HG02884 (cell line): Measurements from ENCODE around the gene NRGN.

Experiments used
- ATAC-seq: cut with Tn5 transposase; IDR thresholded peaks from one replicate; pipeline ENCODE4 v1.9.1; 2021; ENCODE audit warnings: mild to moderate bottlenecking, moderate library complexity; ENCODE audit not compliant: unreplicated experiment

Gene NRGN

DNA sequence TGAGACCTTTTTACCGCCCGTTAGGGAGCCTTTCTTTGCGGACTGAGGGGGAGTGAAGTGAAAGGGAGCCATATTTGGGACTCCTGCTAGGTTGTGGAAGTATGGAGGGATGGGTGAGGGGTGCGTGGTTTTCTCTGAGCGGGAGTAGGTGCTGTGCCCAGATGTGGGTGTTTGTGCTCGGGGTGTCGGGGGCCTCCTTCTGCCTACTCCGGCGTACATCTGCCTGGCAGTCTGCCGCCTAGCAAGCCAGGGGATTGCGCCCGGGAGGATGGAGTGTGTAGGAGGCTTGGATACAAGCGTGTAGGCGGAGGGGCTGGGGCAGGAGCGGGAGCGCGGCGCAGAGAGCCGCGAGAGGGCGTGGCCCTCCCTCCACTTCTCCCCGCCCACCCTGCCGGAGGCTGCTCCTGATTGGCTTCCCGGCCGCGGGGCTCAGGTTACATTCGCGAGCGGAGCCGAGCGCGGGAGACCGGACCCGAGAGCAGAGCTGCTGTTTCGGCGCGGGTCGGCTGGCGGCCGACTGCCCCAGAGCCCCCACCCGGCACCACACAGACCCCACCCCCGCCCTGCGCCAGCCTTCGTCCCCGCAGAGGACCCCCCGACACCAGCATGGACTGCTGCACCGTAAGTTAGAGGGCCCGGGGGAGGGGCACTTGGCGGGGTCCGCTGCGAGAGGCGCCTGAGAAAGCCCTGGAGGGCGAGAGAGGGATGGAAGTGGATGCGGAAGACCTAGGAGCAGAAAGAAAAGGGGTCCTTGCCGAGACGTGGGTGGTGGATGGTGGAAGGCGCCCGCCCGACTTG, at the start of gene NRGN:
NRGN (plus strand) TSS at position 464 of the 798 bp plus-strand sequence; CDS start at position 607, 143 bp downstream.
- ATAC-seq: peak; percentile 96

DNA sequence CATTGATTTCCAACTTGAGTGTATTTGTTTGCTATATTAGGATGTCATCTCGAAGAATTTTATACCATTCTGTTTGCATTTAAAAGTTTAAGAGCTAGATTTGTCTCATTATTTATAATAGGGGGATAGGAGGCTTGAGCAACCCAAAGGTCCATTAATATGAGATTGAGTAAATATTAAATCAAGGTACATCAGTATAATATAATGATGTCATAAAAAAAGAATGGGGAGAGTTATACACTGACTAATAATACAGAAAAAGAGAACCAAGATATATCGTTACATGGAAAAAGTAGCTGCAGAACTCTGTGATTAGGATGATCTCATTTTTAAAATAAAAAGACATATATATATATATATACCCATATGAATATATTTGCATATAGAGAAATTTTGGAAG, 46.6 kb upstream of the NRGN start:
- ATAC-seq: no peak

DNA sequence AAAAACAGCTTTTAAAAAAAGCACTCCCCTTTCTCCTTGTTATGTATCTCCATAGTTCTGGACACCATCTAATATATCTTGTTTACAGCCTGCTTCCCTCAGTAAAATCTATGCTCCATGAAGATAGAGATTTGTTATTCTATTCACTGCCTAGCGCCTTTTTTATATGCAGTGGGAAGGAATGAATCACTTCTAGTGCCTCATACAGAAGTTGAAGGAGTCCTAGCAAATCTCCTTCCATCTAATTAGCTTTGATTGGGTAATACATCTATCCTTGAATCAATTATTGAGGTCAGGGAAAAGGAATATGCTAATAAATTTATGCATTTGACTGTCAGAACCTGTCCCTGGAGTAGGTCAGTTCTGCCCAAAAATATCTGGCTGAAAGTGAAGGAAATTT, 40.2 kb upstream of the NRGN start:
- no peak for ATAC-seq

DNA sequence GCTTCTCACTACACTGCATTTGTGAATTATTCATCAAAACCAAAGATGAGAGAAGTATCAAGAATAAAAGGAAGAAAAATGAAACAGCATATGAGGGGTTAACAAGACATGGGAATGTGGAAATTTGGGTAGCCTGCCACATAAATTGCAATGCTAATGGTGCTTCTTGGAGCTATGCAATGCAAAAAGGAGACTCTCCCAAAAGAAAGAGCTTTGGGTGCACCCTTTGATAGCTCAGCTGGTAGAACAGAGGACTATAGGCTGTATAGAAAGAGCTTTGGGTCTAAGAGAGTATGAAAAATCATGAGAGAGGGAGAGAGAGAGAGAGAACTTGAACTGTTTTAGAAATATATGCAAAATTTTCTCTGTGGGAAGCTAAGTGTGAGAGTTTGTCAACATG, 39.7 kb upstream of the NRGN start:
- ATAC-seq: no peak

DNA sequence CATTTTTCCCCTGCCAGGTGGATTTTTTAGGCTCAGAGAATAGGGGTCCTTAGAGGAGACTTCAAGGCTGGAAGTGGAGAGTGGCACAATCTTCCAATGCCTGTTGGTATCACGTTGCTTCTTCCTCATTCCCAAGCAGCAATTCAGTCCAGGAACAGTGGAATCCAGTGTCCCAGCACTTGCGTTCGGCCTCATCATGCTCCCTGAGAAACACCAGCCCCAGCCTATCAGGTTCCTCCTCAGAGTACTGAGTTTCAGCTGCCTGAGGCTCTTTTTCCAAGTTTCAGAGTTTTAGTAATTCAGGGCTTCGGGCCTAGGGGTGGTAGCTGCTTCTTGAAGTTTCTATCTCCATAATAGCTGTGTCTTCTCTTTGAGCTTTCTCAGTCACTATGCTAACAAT, 31.9 kb upstream of the NRGN start:
- no peak for ATAC-seq

DNA sequence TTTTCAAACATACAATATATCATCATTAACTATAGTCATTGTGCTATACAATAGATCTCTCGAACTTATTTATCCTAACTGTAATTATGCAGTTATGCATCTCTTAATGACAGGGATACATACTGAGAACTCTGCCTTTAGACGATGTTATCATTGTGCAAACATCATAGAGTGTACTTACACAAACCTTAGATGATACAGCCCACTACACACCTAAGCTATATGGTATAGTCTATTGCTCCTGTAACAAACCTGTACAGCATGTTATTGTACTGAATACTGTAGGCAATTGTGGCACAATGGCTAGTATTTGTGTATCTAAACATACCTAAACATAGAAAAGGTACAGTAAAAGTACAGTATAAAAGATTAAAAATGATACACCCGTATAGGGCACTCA, 27.4 kb upstream of the NRGN start:
- no peak for ATAC-seq

DNA sequence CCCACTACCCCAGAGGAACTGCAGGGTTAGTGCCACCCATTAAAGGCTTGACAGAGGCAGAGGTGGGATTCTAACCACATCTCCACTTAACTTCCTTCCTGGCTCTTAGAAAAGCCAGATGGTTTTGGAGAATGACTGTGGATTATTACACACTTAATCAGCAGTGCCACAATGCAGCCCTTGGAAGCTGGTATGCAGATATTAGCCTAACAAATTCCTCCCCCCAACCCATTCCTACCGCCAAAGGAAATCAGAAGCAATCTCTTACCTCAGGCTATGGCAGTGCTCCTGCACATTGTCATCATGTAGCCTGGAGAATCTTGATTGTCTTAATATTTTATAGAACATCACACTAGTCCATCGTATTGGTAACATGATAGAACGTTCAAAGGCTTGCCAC, 23.2 kb upstream of the NRGN start:
- no peak for ATAC-seq

DNA sequence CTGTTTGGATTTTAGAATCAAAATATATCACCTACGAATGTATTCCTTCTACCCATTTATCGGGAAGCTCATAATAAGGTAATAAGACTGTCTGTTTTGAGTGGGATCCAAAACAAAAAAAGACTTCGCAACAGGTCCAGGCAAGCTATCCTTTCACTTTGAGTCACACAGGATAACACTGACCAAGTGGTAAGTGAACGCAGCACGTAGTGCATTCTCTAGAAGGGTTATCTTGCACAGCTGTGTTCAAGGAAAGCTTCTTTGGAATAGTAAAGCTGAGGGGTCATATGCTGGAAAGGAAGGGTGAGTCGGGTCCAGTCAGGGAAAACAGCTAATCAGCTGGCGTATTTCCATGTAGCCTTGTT, 22.3 kb upstream of the NRGN start:
- no peak for ATAC-seq

DNA sequence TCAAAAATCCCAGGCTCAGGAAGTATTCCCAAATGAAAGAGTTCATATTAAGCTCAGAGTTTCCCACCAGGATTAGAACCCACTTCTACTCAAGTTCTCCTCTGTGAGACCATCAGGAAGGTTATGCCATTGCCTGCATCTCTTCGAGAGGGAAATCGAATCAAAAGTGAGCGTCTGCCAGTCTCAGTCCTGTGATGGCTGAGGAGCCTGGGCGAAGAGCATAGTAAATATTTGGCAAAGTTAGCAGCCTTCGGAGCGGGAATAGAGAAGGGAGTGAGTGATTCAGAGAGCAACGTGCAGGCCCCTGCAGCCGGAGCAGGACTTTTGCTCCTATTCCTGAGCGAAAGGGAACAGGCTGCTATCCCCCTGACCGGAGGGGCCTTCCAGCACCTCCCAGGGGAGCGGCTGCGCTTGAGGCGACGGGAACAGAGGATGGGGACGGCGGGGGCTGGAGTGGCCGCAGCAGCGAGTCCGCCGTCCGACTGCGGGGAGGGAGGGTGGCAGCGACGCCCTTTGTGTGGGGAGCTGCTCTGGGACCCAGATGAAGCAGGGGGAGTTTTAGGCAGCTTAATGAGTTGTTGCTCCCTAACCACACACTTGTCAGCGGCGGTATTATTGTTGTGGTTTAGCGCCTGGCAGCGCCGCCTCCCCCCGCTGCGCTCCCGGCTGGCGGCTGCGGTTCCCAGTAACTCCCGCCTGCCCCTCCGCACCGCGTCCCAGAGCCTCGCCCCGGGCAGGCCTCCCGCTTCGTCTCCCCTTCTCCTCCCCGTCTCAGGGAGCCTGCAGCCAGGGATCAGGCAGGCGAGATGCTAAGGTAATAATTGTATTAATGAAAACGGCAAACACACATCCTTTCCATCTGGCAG, 21.7 kb upstream of the NRGN start:
- no peak for ATAC-seq

DNA sequence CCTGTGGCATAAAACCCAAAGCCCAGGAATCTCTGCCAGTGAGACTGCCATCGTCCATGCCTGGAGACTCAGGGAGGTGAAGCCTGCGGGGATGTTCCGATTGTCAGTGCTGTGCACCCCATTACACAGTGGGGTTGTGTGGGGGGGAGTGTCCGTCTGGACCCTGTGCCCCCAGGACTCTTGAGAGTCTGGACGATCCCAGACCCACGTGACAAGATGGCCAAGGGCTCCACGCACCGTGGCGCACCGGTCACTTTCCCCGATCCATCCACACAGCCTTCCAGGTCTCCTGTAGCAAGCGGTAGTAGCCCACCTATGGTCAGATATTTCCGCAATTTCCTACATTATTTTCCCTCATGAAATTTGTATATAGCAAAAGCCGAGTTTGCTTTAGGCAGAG, 20.9 kb upstream of the NRGN start:
- ATAC-seq: no peak

DNA sequence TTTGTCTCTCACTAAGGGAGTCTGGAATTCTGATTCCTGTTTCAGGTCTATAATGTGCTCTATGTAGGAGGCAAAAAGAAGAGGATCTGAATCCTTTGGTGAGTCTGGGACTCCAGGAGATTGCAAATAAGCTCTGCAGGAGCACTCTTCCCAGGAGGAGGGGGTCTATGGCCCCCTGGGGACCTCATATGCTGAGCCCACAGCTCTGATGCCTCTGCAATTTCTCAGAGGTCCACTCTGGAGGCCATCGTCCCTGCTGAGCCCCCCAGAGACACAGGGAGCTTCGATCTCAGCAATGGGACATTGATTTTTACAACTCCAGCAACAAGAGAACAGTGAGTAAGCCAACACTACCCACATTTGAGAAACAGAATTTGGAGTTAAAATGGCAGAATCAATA, 20.2 kb upstream of the NRGN start:
- ATAC-seq: no peak

DNA sequence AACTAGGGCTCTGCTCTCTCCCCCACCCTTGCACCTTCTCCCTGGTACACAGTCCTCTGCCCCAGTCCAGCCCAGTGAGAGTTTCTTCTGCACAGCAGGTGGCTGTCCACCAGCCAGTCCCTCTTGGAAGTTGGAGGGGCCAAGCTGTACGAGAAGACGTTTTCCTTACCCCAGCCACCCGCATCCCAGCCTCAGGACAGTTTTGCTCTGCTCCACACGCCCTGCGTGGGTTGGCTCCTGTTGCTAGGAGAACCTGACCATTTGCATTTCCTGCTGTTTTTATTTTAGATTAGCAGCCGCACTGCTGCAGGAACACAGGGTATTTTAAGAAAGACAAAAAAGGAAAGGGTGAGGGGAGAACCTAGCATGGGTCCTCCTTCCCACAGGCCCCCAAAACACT, 17.6 kb upstream of the NRGN start:
- no peak for ATAC-seq

DNA sequence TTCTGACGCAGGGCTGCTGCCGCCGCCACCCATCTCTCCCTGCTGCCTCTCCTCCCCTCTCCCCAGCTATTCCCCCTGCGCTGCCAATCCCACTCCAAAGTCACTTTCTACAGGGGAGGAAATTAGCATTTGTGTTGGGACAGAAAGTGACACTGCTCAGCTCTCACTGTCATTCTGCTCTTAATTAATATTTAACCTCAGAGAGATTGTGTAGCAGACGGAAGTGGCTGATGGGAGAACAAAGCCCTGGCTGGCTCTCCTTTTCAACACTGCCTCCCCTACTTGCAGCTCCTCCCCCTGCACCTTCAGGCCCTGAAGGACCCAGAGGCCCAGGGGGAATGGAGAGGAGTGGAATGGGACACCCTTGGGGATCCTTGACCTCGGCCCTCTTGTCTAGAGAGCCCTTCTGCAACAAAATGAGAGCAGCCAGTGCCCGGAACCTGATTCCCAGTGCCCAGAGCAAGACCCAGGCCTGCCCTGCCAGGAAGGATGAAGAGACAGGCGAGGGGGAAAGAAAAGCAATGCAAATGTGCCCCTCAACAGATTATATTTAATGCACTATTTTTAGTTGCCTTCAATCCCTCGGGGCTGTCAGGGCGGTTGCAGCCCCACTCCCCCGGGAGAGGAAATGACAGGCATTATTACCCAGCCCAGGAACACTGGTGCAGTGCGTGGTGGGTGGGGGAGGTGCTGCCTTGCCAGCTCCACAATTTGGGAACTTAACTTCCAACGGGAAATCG, 14.6 kb upstream of the NRGN start:
- ATAC-seq: peak; percentile 77

DNA sequence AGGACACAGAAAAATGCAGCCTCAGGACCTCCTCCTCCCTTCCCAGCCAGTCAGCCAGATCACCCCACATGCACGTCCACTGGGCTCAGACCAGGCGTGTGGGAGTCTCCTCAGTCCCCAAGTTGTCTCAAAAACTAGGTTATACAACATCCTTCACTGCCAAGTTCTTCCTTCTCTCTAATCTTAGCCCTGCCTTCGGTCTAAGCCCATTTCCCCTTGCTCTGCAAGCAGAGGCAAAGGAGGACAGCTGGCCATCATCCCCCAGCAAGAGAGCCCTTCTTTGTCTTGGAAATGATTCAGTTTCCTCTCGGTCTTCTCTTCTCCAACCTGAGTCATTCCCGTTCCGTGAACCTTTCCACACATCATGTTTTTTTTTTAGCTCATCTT, 14.0 kb upstream of the NRGN start:
- ATAC-seq: no peak

DNA sequence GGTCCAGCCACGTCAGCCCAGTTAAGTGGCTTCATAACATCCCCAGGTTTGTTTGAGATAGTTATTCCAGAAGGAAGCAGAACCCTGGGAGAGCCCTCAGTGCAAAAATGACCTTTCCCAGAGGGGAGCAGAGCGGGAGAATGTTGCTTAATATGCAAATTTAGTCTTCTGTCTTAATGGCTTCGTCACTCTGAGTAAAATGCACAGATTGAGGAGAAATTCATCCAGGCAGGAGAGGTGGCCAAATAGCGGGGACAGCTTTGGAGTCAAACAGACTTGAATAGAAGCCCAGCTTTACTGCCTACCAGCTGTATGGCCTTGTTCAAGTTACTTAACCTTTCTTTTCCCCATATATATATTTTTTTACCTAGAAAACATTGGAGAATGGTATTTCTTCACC, 12.3 kb upstream of the NRGN start:
- no peak for ATAC-seq

DNA sequence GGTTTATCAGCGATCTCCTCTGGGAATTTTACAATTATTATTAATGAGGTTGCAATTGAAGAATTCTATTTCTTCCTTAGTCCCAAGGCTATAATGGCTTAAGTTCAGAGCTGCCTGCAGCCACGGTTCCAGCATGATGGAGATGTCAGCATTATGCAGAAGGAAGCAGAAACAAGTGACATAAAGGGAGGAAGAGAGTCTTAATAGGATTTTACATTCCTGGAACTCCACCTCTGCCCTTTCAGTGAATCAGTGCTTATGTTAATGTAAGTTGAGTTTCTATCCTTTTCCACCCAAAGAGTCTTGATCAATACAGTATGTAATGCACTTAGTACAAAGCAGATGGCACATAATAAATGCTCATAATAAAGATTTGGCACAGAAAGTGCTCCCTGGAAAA, 11.6 kb upstream of the NRGN start:
- ATAC-seq: no peak

DNA sequence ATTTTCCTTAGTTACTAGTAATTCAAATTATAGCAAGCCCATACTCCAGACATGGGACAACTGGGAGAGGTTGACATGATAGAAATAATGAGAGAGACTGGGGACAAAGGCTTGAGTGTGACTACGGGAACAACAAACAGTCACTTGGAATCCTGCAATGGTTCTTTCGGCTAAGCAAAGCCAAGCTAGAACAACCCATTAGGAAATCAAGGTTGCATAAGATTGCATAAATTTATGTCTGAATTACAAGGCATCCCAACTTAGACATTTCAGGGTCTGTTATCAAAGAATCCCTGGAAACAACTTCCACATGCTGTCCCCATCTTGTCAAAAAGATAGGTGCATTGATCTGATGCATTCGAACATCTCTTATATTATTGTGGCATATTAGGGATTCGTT, 10.2 kb upstream of the NRGN start:
- no peak for ATAC-seq

DNA sequence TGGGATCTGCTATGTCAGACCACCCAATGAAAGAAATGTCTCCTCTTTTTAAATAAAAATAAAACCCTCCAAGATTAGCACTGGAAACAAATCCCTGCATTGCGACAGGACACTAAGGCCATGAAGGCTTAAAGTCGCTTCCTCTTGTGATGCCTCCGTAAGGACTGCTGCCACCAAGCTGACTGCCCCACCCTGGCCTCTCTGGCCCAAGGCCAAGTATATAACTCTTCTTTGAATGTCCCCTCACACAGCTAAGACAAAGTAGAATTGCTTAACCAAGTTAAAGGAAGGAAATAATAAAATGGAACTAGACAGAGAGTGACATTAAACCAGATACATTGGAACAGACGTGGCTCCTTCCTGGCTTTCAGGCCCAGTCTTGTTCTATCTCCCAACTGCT, 7.5 kb upstream of the NRGN start:
- no peak for ATAC-seq

DNA sequence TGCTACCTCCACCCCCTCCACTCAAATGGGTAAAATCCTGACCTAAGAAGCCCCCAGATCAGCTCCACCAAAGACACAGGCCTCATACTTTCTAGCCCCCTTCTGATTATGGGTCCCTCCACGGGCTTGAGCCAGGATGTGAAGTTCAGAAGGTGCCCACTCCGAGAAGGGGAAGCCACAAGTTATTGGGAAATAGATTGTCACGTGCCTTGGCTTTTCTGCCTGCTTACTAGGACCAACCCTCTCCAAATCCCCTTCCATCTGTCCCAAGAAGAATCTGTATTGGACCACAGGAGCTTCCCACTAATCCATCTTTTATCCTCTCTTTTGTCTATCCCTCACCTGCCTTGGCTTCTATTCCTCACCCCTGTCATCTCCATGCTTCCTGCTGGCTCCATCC, 3.0 kb upstream of the NRGN start:
- ATAC-seq: no peak

DNA sequence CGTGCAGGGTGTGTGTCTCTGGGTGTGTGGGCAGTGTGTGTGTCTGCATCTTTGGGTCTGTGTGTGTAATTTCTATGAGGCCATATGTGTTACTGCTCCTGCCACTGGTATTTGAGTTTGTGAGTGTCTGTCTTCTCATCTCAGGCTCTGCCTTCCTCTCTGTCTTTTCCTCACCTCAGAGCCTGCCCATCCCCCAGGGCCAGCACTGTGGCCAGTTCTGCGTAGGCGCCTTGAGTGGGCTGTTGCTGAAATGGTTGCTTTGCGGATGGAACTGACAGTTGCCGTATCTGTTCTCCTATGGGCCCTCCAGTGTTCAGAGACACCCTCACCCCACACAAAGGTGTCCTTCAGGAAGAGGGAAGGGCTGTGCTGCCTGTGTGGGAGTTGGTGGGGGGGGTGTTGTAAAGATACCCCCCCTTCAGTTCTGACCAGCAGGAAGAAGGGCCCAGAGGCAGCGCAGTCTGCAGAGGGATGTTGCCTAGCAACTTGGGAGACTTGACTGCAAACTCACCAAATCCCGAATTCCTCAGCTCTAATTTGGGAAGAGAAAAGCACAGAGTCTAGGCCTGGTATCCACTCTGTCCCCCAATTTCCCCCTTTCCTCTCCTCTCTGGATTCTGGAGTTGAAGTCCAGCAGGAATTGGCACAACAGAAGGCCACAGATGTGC, 2.0 kb upstream of the NRGN start:
- no peak for ATAC-seq
